Upper lobe of left lung (tissue), 4 donors: Measurements from ENCODE around the gene DDA1.

ENCODE experiments used
- POLR2A ChIP-seq, 4 donors: fragments of 450-650 bp; IDR thresholded peaks; one replicate each; pipeline ENCODE4 v1.5.1; 2016 to 2017; ENCODE audit warnings: antibody characterized with exemption in 4 of 4, mild to moderate bottlenecking in 2 of 4
- TF ChIP-seq, protein P1 (sequence below), 6 experiments: fragments of 450-650 bp in 4 of 6; fragments of 200-600 bp in 2 of 6; sonication (generic) in 2 of 6; IDR thresholded peaks; one replicate each; pipeline ENCODE4 v1.5.1; 2016 to 2019; ENCODE audit warnings: antibody characterized with exemption in 6 of 6

DNA sequence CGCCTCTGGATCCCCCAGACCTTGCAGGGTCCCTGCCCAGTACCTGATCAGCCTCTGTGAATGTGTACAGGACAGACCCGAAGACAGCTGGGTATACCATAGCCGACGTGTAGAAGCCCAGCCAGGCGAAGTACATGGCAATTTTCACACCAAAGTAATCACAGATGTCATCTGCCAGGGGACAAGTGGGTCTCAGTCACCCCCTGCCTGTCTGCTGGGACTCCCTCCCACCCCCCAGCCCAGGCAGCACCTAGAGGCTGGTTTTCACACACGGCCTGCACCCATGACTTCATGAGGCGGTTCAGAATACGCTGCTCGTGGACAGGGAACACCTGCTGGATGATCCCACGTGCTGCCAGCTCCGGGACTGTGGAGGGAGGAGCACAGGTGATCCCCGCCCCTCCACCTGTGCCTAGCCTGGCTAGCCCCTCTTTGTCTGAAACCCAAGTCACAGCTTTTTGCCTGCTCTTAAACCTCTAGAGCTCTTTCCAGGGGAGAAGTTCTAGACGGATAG, 21.7 kb downstream of the DDA1 start:
- no peak for TF ChIP-seq POLR2A (IDR thresholded peaks at IDR 0.05)
- TF ChIP-seq, protein P1, sequence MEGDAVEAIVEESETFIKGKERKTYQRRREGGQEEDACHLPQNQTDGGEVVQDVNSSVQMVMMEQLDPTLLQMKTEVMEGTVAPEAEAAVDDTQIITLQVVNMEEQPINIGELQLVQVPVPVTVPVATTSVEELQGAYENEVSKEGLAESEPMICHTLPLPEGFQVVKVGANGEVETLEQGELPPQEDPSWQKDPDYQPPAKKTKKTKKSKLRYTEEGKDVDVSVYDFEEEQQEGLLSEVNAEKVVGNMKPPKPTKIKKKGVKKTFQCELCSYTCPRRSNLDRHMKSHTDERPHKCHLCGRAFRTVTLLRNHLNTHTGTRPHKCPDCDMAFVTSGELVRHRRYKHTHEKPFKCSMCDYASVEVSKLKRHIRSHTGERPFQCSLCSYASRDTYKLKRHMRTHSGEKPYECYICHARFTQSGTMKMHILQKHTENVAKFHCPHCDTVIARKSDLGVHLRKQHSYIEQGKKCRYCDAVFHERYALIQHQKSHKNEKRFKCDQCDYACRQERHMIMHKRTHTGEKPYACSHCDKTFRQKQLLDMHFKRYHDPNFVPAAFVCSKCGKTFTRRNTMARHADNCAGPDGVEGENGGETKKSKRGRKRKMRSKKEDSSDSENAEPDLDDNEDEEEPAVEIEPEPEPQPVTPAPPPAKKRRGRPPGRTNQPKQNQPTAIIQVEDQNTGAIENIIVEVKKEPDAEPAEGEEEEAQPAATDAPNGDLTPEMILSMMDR (IDR thresholded peaks at IDR 0.05) = no peak
